GM12892 (cell line): ENCODE results near the gene RPL34.

Source experiments
- POLR2A ChIP-seq: IDR thresholded peaks from 2 replicates; pipeline ENCODE4 v1.6.1; 2011; ENCODE audit warnings: low read depth, low read length, control low read depth
- POLR2AphosphoS5 ChIP-seq: IDR thresholded peaks from 2 replicates; pipeline ENCODE4 v1.6.1; 2011; ENCODE audit warnings: low read depth, low read length, control low read depth

- no peak for TF ChIP-seq POLR2A
- TF ChIP-seq POLR2AphosphoS5, result no peak
Measured at GRCh38 chr4:108662629-108663028, 42.3 kb downstream of the RPL34 start.
